ENCODE measurements around the gene APOM.
A peak's percentile ranks its signal among the peaks of the same experiment; 100 is the strongest.

APOM gene

GRCh38 chr6:31676904-31677303, 21.2 kb downstream of the APOM start:
- TF ChIP-seq CTCF (IDR thresholded peaks at IDR 0.05; ENCODE audit: extremely low read depth, insufficient read depth, missing control alignments): no peak
- in situ Hi-C loops (cut with MboI; ENCODE audit: low pct_unique_long_range_greater_than_20kb, low sequenced_read_pairs, unreplicated experiment): no loop called here
- no peak for DNase-seq (ENCODE audit: low spot score)

DNA sequence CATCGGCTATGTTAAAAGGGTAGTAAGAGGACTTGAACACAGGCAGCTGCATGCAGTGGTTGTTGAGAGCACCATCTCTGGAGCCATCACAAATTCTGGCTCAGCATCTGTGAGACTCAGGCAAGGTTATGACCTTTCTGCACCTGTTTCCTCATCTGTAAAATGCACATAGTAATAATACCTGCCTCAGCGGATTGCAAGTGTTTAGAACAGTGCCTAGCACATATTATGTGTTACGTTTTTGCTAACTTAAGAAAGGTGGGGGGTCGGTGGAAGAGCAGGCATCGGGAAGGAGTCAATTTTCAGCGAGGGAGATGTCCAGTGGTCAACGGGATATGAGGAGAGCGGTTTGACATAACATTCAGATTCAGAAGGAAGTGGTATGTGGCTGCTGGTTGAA, 22.3 kb downstream of the APOM start:
- TF ChIP-seq CTCF (IDR thresholded peaks at IDR 0.05; ENCODE audit: extremely low read depth, insufficient read depth, missing control alignments): no peak
- no peak for DNase-seq (ENCODE audit: low spot score)
- in situ Hi-C loops (cut with MboI; ENCODE audit: low pct_unique_long_range_greater_than_20kb, low sequenced_read_pairs, unreplicated experiment): no loop called here

DNA sequence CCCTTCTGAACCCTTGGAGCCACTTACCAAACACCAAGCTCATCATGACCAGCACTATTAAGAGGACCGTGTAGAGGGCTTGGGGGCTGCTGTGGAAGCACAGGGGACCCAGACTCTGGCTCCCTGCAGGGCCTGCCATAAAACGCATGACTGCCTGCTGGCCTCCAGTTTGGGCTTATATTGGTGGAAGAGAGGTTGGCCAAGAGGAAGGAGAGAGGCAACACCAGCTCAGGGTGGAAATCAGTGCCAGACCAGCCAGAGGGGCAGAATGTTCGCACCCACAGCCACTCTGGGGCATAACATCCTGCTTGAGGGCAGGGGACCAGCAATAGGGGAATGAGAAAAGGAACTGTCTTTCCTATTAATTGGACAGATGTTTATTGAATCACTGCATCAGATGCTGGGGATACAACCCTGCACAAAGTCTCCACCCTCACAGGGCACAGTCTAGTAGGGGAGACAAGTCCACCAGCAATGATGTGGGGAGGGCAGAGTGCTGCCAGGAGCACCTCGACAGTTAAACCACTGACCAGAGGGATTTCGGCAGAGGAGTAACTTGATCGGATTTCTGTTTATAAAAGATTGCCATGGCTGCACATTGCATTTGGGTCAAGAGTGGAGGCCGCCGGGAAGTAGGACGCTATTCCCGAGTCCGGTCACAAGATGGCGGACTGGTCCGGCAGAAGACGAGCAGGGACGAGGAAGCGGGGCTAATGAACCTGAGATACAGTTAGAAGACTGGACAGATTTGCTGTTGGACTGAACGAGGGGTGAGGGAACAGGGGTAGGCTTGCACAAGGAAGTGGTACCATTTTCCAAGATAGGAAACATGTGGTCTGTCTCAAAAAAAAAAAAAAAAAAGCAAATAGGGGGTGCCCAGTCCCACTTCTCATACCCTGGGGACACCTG, 24.8 kb downstream of the APOM start, which contains the start of gene LY6G5C:
LY6G5C (minus strand) TSS at position 842 of the 909 bp plus-strand sequence; CDS start at position 148, 694 bp downstream.
- peak; percentile 81 for DNase-seq (ENCODE audit: low spot score)
- TF ChIP-seq CTCF (IDR thresholded peaks at IDR 0.05; ENCODE audit: extremely low read depth, insufficient read depth, missing control alignments): peak; percentile 89
- in situ Hi-C loops (cut with MboI; ENCODE audit: low pct_unique_long_range_greater_than_20kb, low sequenced_read_pairs, unreplicated experiment): loop anchor here (5.0 kb wide), 1 partner anchor 152 kb away; no protein-coding TSS in a partner anchor

- in situ Hi-C loops (cut with MboI; ENCODE audit: low pct_unique_long_range_greater_than_20kb, low sequenced_read_pairs, unreplicated experiment): loop anchor here (5.0 kb wide), 1 partner anchor 151 kb away; no protein-coding TSS in a partner anchor
- TF ChIP-seq CTCF (IDR thresholded peaks at IDR 0.05; ENCODE audit: extremely low read depth, insufficient read depth, missing control alignments): peak; percentile 24
Measured at GRCh38 chr6:31681135-31681671, 25.5 kb downstream of the APOM start.

DNA sequence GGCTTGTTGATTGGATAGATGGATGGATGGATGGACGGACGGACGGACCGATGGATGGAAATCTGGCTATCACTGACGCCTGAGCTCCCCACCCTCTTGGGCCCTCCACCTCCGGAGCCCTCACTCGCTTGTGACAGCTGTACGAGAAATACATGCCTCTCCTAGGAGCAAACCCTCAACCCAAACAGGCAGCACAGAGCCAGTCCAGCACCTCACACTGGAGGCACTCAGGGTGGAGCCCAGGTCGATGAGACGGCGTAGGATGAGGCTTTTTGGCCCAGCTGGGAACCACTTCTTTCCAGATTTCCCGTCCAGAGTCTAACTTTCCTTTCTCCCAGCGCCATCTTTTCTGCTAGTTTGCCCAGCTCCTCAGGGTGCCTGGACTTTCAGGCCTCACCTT, 27.9 kb downstream of the APOM start:
- no peak for TF ChIP-seq CTCF (IDR thresholded peaks at IDR 0.05; ENCODE audit: extremely low read depth, insufficient read depth, missing control alignments)

More at GRCh38 chr6:31681135-31681671, 25.5 kb downstream of the APOM start:
- peak; percentile 68 for DNase-seq (ENCODE audit: low spot score)

GRCh38 chr6:31686483-31686882, 30.8 kb downstream of the APOM start:
- no peak for TF ChIP-seq CTCF (IDR thresholded peaks at IDR 0.05; ENCODE audit: extremely low read depth, insufficient read depth, missing control alignments)
- in situ Hi-C loops (cut with MboI; ENCODE audit: low pct_unique_long_range_greater_than_20kb, low sequenced_read_pairs, unreplicated experiment): no loop called here
- DNase-seq (ENCODE audit: low spot score): no peak

More for the DNA sequence above, 27.9 kb downstream of the APOM start:
- in situ Hi-C loops (cut with MboI; ENCODE audit: low pct_unique_long_range_greater_than_20kb, low sequenced_read_pairs, unreplicated experiment): loop anchor here (5.0 kb wide), 1 partner anchor 149 kb away; no protein-coding TSS in a partner anchor
- DNase-seq (ENCODE audit: low spot score): no peak

Data from GM13977 (cell line).